ENCODE results near the gene FLYWCH2. TPM values are rescaled to one million over a fixed set of nuclear protein-coding genes. Genes with fewer than 3 reads are reported as not detected.
A peak's percentile ranks its signal among the peaks of the same experiment; 100 is the strongest.

FLYWCH2 gene
- total and polyA plus RNA-seq, 9 of the 15 experiments (the other 6 are each of a cell fraction or from before 2014, with no cell fraction given): 0.70 to 55.5 (median 7.6) TPM

DNA sequence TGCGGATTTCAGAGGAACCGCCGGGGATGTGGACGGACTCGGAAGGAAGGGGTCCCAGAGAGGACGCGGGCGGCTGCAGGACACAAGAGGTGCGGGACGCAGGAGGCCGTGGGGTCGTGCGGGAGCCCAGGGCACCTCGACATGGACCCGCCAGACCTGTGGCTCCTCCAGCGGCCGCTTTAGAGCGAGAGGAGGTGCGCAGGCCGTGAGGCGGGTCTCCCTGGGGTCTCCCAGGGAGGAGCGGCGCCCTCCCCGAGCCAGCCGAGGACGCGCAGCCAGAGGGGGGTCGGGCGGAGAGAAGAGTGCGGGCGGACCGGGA is 21.9 kb downstream of the FLYWCH2 start (continued):
- TF ChIP-seq, protein P1, sequence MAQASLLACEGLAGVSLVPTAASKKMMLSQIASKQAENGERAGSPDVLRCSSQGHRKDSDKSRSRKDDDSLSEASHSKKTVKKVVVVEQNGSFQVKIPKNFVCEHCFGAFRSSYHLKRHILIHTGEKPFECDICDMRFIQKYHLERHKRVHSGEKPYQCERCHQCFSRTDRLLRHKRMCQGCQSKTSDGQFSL (CRISPR knock-in tag; IDR thresholded peaks at IDR 0.05): peak; percentile 36; the same call in 1 of the 2 replicates
- TF ChIP-seq, protein P1 (tag; IDR thresholded peaks at IDR 0.05): no peak
- TF ChIP-seq ZNF175 (CRISPR knock-in tag; IDR thresholded peaks at IDR 0.05; ENCODE audit: low read depth): no peak
- TF ChIP-seq MAFF (IDR thresholded peaks at IDR 0.05; ENCODE audit: low read length): no peak
- TF ChIP-seq ZNF707 (CRISPR knock-in tag; conservative IDR thresholded peaks at IDR 0.05): no peak
- TF ChIP-seq POLR2G (IDR thresholded peaks at IDR 0.05; ENCODE audit: low read depth, low read length): no peak
- TF ChIP-seq ZFX (CRISPR knock-in tag; IDR thresholded peaks at IDR 0.05): peak; percentile 63
- TF ChIP-seq ZNF583 (CRISPR knock-in tag; IDR thresholded peaks at IDR 0.05): no peak
- TF ChIP-seq ZBED1 (IDR thresholded peaks at IDR 0.05): no peak
- TF ChIP-seq TAF7 (tag; IDR thresholded peaks at IDR 0.05): no peak
- no peak for TF ChIP-seq HMG20B (CRISPR knock-in tag; IDR thresholded peaks at IDR 0.05)
- TF ChIP-seq, protein P2, sequence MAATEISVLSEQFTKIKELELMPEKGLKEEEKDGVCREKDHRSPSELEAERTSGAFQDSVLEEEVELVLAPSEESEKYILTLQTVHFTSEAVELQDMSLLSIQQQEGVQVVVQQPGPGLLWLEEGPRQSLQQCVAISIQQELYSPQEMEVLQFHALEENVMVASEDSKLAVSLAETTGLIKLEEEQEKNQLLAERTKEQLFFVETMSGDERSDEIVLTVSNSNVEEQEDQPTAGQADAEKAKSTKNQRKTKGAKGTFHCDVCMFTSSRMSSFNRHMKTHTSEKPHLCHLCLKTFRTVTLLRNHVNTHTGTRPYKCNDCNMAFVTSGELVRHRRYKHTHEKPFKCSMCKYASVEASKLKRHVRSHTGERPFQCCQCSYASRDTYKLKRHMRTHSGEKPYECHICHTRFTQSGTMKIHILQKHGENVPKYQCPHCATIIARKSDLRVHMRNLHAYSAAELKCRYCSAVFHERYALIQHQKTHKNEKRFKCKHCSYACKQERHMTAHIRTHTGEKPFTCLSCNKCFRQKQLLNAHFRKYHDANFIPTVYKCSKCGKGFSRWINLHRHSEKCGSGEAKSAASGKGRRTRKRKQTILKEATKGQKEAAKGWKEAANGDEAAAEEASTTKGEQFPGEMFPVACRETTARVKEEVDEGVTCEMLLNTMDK (IDR thresholded peaks at IDR 0.05; ENCODE audit: borderline replicate concordance, insufficient read depth, low read depth, low read length, poor library complexity, severe bottlenecking): no peak
- TF ChIP-seq POLR2AphosphoS2 (IDR thresholded peaks at IDR 0.05; ENCODE audit: low read length): no peak
- TF ChIP-seq, protein P3, sequence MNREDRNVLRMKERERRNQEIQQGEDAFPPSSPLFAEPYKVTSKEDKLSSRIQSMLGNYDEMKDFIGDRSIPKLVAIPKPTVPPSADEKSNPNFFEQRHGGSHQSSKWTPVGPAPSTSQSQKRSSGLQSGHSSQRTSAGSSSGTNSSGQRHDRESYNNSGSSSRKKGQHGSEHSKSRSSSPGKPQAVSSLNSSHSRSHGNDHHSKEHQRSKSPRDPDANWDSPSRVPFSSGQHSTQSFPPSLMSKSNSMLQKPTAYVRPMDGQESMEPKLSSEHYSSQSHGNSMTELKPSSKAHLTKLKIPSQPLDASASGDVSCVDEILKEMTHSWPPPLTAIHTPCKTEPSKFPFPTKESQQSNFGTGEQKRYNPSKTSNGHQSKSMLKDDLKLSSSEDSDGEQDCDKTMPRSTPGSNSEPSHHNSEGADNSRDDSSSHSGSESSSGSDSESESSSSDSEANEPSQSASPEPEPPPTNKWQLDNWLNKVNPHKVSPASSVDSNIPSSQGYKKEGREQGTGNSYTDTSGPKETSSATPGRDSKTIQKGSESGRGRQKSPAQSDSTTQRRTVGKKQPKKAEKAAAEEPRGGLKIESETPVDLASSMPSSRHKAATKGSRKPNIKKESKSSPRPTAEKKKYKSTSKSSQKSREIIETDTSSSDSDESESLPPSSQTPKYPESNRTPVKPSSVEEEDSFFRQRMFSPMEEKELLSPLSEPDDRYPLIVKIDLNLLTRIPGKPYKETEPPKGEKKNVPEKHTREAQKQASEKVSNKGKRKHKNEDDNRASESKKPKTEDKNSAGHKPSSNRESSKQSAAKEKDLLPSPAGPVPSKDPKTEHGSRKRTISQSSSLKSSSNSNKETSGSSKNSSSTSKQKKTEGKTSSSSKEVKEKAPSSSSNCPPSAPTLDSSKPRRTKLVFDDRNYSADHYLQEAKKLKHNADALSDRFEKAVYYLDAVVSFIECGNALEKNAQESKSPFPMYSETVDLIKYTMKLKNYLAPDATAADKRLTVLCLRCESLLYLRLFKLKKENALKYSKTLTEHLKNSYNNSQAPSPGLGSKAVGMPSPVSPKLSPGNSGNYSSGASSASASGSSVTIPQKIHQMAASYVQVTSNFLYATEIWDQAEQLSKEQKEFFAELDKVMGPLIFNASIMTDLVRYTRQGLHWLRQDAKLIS (CRISPR knock-in tag; IDR thresholded peaks at IDR 0.05): no peak
- TF ChIP-seq, protein P4, sequence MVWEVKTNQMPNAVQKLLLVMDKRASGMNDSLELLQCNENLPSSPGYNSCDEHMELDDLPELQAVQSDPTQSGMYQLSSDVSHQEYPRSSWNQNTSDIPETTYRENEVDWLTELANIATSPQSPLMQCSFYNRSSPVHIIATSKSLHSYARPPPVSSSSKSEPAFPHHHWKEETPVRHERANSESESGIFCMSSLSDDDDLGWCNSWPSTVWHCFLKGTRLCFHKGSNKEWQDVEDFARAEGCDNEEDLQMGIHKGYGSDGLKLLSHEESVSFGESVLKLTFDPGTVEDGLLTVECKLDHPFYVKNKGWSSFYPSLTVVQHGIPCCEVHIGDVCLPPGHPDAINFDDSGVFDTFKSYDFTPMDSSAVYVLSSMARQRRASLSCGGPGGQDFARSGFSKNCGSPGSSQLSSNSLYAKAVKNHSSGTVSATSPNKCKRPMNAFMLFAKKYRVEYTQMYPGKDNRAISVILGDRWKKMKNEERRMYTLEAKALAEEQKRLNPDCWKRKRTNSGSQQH (CRISPR knock-in tag; IDR thresholded peaks at IDR 0.05): no peak
- peak; percentile 89; the same call in 1 of the 2 replicates for TF ChIP-seq FOXK1 (CRISPR knock-in tag; IDR thresholded peaks at IDR 0.05; ENCODE audit: borderline replicate concordance)
- TF ChIP-seq FIP1L1 (IDR thresholded peaks at IDR 0.05; ENCODE audit: low read depth, low read length, poor library complexity, severe bottlenecking): no peak
- TF ChIP-seq TEAD4 (IDR thresholded peaks at IDR 0.05; ENCODE audit: low read length): no peak
- no peak; the same call in 1 of the 2 replicates for TF ChIP-seq TEAD4 (CRISPR knock-in tag; IDR thresholded peaks at IDR 0.05; ENCODE audit: borderline replicate concordance)
- TF ChIP-seq, protein P5, sequence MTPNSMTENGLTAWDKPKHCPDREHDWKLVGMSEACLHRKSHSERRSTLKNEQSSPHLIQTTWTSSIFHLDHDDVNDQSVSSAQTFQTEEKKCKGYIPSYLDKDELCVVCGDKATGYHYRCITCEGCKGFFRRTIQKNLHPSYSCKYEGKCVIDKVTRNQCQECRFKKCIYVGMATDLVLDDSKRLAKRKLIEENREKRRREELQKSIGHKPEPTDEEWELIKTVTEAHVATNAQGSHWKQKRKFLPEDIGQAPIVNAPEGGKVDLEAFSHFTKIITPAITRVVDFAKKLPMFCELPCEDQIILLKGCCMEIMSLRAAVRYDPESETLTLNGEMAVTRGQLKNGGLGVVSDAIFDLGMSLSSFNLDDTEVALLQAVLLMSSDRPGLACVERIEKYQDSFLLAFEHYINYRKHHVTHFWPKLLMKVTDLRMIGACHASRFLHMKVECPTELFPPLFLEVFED (CRISPR knock-in tag; conservative IDR thresholded peaks at IDR 0.05): no peak
- TF ChIP-seq ZNF239 (CRISPR knock-in tag; IDR thresholded peaks at IDR 0.05): no peak
